Neuronal stem cell (in vitro differentiated cells): ENCODE results near the gene ZBTB32.

ENCODE experiments used
- DNase-seq: peaks from one replicate; pipeline ENCODE4 v3.0.0-alpha.2; 2013; ENCODE audit warnings: low spot score
- H2AFZ ChIP-seq: one replicate; pipeline ENCODE4 v1.6.1; 2013; ENCODE audit warnings: mild to moderate bottlenecking, low read length, inconsistent platforms
- H2AK5ac ChIP-seq: 2 replicates; pipeline ENCODE4 v1.6.1; 2013; ENCODE audit warnings: low read depth, mild to moderate bottlenecking, inconsistent platforms, low read length, moderate library complexity, mixed read lengths
- H2BK120ac ChIP-seq: 2 replicates; pipeline ENCODE4 v1.6.1; 2013; ENCODE audit warnings: low read depth, mild to moderate bottlenecking, inconsistent platforms, low read length, moderate library complexity, mixed read lengths
- H2BK12ac ChIP-seq: one replicate; pipeline ENCODE4 v1.6.1; 2013; ENCODE audit warnings: low read length, inconsistent platforms
- H2BK15ac ChIP-seq: 2 replicates; pipeline ENCODE4 v1.6.1; 2013; ENCODE audit warnings: mild to moderate bottlenecking, low read length, inconsistent platforms, mixed read lengths
- H2BK5ac ChIP-seq: one replicate; pipeline ENCODE4 v1.6.1; 2013; ENCODE audit warnings: inconsistent platforms, mild to moderate bottlenecking, low read length, moderate library complexity
- H3K14ac ChIP-seq: one replicate; pipeline ENCODE4 v1.6.1; 2013; ENCODE audit warnings: low read length, inconsistent platforms
- H3K18ac ChIP-seq: 2 replicates; pipeline ENCODE4 v1.6.1; 2013; ENCODE audit warnings: low read length, inconsistent platforms
- H3K23ac ChIP-seq: 2 replicates; pipeline ENCODE4 v1.6.1; 2013; ENCODE audit warnings: low read depth, mild to moderate bottlenecking, mixed read lengths, low read length, inconsistent platforms; ENCODE audit not compliant: poor library complexity
- H3K27ac ChIP-seq: replicated peaks from 3 replicates; pipeline ENCODE4 v1.5.1; 2013; ENCODE audit warnings: low read length, inconsistent platforms
- H3K27me3 ChIP-seq, 3 experiments: 2 replicates each; pipeline ENCODE4 v1.6.1; 2013; ENCODE audit warnings: low read length in 3 of 3, mild to moderate bottlenecking in 2 of 3, inconsistent platforms in 1 of 3, low read depth in 1 of 3, mixed read lengths in 1 of 3, moderate library complexity in 1 of 3; ENCODE audit not compliant: control insufficient read depth in 3 of 3, insufficient read depth in 3 of 3
- H3K36me3 ChIP-seq, 2 donors: replicated peaks in 1 of 2; 2 replicates each; pipeline ENCODE4 v1.6.1; 2013; ENCODE audit warnings: low read length in 2 of 2; ENCODE audit not compliant: control insufficient read depth in 2 of 2, insufficient read depth in 2 of 2
- H3K4ac ChIP-seq: 2 replicates; pipeline ENCODE4 v1.6.1; 2013; ENCODE audit warnings: inconsistent platforms, mild to moderate bottlenecking, low read length, moderate library complexity
- H3K4me1 ChIP-seq, 2 donors: 1 replicate in 1 of 2; 2 replicates in 1 of 2; pipeline ENCODE4 v1.6.1; 2013; ENCODE audit warnings: low read length in 2 of 2, low read depth in 1 of 2; ENCODE audit not compliant: control insufficient read depth in 2 of 2, insufficient read depth in 1 of 2
- H3K4me2 ChIP-seq: one replicate; pipeline ENCODE4 v1.6.1; 2013; ENCODE audit warnings: mild to moderate bottlenecking, low read length, inconsistent platforms; ENCODE audit not compliant: insufficient read depth, poor library complexity, severe bottlenecking
- H3K4me3 ChIP-seq, 2 donors: 2 replicates each; pipeline ENCODE4 v1.5.1; 2013; ENCODE audit warnings: low read length in 2 of 2, mild to moderate bottlenecking in 2 of 2, inconsistent platforms in 1 of 2, moderate library complexity in 1 of 2
- H3K79me1 ChIP-seq: one replicate; pipeline ENCODE4 v1.6.1; 2013; ENCODE audit warnings: low read depth, mild to moderate bottlenecking, inconsistent platforms, low read length, moderate library complexity
- H3K9ac ChIP-seq: one replicate; pipeline ENCODE4 v1.6.1; 2013; ENCODE audit warnings: mild to moderate bottlenecking, low read depth, low read length, inconsistent platforms; ENCODE audit not compliant: poor library complexity
- H3K9me3 ChIP-seq, 2 donors: replicated peaks in 1 of 2; 2 replicates each; pipeline versions ENCODE3 to v1.6.1; 2013; ENCODE audit warnings: low read length in 2 of 2, mild to moderate bottlenecking in 2 of 2, inconsistent platforms in 1 of 2, low read depth in 1 of 2, mixed read lengths in 1 of 2, moderate library complexity in 1 of 2; ENCODE audit not compliant: control insufficient read depth in 2 of 2, insufficient read depth in 1 of 2
- H4K8ac ChIP-seq: one replicate; pipeline ENCODE4 v1.6.1; 2013; ENCODE audit warnings: low read depth, mild to moderate bottlenecking, inconsistent platforms, low read length, moderate library complexity
- H4K91ac ChIP-seq: one replicate; pipeline ENCODE4 v1.6.1; 2013; ENCODE audit warnings: low read length, low read depth, mild to moderate bottlenecking, inconsistent platforms; ENCODE audit not compliant: poor library complexity
- WGBS, 2 donors: extraction: QIAGEN DNeasy Blood & Tissue Kit; methylation state at CpG; one replicate each; pipeline ENCODE4 v1.1.7; 2013; ENCODE audit warnings: missing lambda C conversion rate in 2 of 2, mixed read lengths in 1 of 2; ENCODE audit not compliant: insufficient read length in 2 of 2, insufficient replicate concordance in 1 of 2; ENCODE audit errors: extremely low coverage in 2 of 2; 5-methylcytosine and 5-hydroxymethylcytosine counted together

Gene ZBTB32

DNA sequence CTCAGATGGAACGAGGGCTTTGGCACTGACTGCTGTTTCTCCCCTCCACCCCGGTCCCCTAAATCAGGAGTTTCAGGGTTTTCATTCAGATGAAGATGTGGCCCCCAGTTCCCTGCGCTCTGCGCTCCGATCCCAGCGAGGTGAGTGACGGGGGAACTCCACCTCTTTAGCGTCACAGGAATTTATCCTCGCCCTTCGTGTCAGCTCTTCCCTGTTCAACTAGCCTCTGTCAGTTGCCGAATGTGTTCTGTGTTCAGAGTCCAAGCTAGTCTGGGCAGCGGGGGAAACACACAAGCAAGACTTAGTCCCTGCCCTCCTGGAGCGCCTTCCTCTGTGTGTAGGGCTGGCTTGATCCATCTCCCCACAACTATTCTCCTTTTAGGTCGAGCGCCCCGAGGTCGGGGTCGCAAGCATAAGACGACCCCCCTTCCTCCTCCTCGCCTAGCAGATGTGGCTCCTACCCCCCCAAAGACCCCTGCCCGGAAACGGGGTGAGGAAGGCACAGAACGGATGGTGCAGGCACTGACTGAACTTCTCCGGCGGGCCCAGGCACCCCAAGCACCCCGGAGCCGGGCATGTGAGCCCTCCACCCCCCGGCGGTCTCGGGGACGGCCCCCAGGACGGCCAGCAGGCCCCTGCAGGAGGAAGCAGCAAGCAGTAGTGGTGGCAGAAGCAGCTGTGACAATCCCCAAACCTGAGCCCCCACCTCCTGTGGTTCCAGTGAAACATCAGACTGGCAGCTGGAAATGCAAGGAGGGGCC lies 15.2 kb downstream of the ZBTB32 start:
- Histone ChIP-seq H3K18ac (no peak overlapping the region), H2BK12ac (no peak overlapping the region), H4K91ac (no peak overlapping the region)

GRCh38 chr19:35720163-35720524 lies 15.8 kb downstream of the ZBTB32 start:
- Histone ChIP-seq H3K27me3 (peaks cover 0 to 4% (median 0%) of the 10 kb centered on the region in 3 experiments), H2BK15ac (no peak overlapping the region), H3K36me3 (peaks cover 41 to 55% of the 10 kb centered on the region in 2 donors), H2BK12ac (no peak overlapping the region), H2AK5ac (no peak overlapping the region), H3K4me1 (peaks cover 15 to 21% of the 10 kb centered on the region in 2 donors), H3K14ac (no peak overlapping the region), H3K4me2 (no peak overlapping the region), H3K9ac (no peak overlapping the region), H3K18ac (no peak overlapping the region), H4K8ac (no peak overlapping the region), H2BK120ac (no peak overlapping the region), H4K91ac (no peak overlapping the region), H3K79me1 (peaks cover 22% of the 10 kb centered on the region), H2BK5ac (no peak overlapping the region), H3K4ac (no peak overlapping the region), H3K4me3 (no peak overlapping the region), H2AFZ (no peak overlapping the region), H3K27ac (no peak overlapping the region), H3K23ac (no peak overlapping the region), H3K9me3 (no peaks in the 10 kb centered on the region)
- DNase-seq = no peak
- no CpG with 5 or more reads among the region's 9 CpGs for WGBS, 2 donors

More for the DNA sequence above, 15.2 kb downstream of the ZBTB32 start:
- no peak for DNase-seq
- H2BK5ac ChIP-seq = no peak overlapping the region
- no peak overlapping the region for H3K9ac ChIP-seq
- H3K14ac ChIP-seq = no peak overlapping the region
- no peak overlapping the region for H2BK15ac ChIP-seq
- no peak overlapping the region for H2AK5ac ChIP-seq
- H3K4ac ChIP-seq = no peak overlapping the region
- H3K4me1 ChIP-seq = peaks cover 15 to 21% of the 10 kb centered on the region in 2 donors
- no peak overlapping the region for H3K23ac ChIP-seq
- peaks cover 22% of the 10 kb centered on the region for H3K79me1 ChIP-seq
- peaks cover 35 to 50% of the 10 kb centered on the region in 2 donors for H3K36me3 ChIP-seq
- no peak overlapping the region for H2AFZ ChIP-seq
- WGBS, 2 donors = no CpG with 5 or more reads among the region's 32 CpGs
- H3K9me3 ChIP-seq = no peaks in the 10 kb centered on the region
- peak overlapping the region in 1 of 2 donors; percentile 99 for H3K4me3 ChIP-seq
- no peak overlapping the region for H3K27ac ChIP-seq
- no peak overlapping the region for H2BK120ac ChIP-seq
- H3K27me3 ChIP-seq = peaks cover 0 to 5% (median 0%) of the 10 kb centered on the region in 3 experiments
- H4K8ac ChIP-seq = no peak overlapping the region
- H3K4me2 ChIP-seq = no peak overlapping the region

GRCh38 chr19:35720648-35721047 lies 16.3 kb downstream of the ZBTB32 start:
- Histone ChIP-seq H3K23ac (no peak overlapping the region), H2AK5ac (no peak overlapping the region), H2AFZ (no peak overlapping the region), H3K4me2 (no peak overlapping the region), H4K91ac (no peak overlapping the region), H3K9me3 (no peaks in the 10 kb centered on the region), H3K36me3 (peaks cover 46 to 60% of the 10 kb centered on the region in 2 donors), H3K9ac (no peak overlapping the region), H3K4ac (no peak overlapping the region), H2BK5ac (no peak overlapping the region), H2BK15ac (no peak overlapping the region), H3K79me1 (peaks cover 18% of the 10 kb centered on the region), H3K4me1 (peaks cover 11 to 16% of the 10 kb centered on the region in 2 donors), H3K27ac (no peak overlapping the region), H4K8ac (no peak overlapping the region), H3K18ac (no peak overlapping the region), H2BK120ac (no peak overlapping the region), H3K4me3 (no peak overlapping the region), H2BK12ac (no peak overlapping the region), H3K14ac (no peak overlapping the region), H3K27me3 (no peaks in the 10 kb centered on the region)
- no CpG with 5 or more reads among the region's 17 CpGs for WGBS, 2 donors
- no peak for DNase-seq

DNA sequence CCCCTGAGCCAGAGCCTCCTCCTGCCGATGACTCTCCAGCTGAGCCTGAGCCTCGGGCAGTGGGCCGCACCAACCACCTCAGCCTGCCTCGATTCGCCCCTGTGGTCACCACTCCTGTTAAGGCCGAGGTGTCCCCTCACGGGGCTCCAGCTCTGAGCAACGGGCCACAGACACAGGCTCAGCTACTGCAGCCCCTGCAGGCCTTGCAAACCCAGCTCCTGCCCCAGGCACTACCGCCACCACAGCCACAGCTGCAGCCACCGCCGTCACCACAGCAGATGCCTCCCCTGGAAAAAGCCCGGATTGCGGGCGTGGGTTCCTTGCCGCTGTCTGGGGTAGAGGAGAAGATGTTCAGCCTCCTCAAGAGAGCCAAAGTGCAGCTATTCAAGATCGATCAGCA lies 17.0 kb downstream of the ZBTB32 start:
- Histone ChIP-seq H3K9me3 (no peaks in the 10 kb centered on the region), H3K27me3 (no peaks in the 10 kb centered on the region), H3K4me1 (peaks cover 6 to 9% of the 10 kb centered on the region in 2 donors), H3K36me3 (peaks cover 53 to 68% of the 10 kb centered on the region in 2 donors), H3K9ac (peak overlapping the region; percentile 21), H3K79me1 (peaks cover 17% of the 10 kb centered on the region), H3K4me2 (no peak overlapping the region), H2BK12ac (peak overlapping the region; percentile 10), H2BK5ac (peak overlapping the region; percentile 75), H3K14ac (peak overlapping the region; percentile 8), H3K27ac (no peak overlapping the region), H3K4me3 (no peak overlapping the region), H3K4ac (peak overlapping the region; percentile 37), H3K18ac (no peak overlapping the region), H4K91ac (no peak overlapping the region), H2BK15ac (no peak overlapping the region), H2BK120ac (no peak overlapping the region), H3K23ac (no peak overlapping the region), H2AK5ac (no peak overlapping the region), H4K8ac (no peak overlapping the region), H2AFZ (no peak overlapping the region)
- no peak for DNase-seq
- WGBS, 2 donors = no CpG with 5 or more reads among the region's 16 CpGs
